A204.1 (cell line): ENCODE measurements around the gene KLRD1.
"Not testable (repeated sequence)": the region's sequence is repeated elsewhere in the genome, so short reads cannot be mapped to it uniquely, and the experiment has no call there.

Source experiments
- FAIRE-seq: peaks from 2 replicates; lab custom pipeline; 2012; peaks lifted over from hg19 to GRCh38; lab: Jason Lieb, UNC

Gene KLRD1

GRCh38 chr12:10369557-10370415 lies 62.1 kb downstream of the KLRD1 start:
- FAIRE-seq: no peak

DNA sequence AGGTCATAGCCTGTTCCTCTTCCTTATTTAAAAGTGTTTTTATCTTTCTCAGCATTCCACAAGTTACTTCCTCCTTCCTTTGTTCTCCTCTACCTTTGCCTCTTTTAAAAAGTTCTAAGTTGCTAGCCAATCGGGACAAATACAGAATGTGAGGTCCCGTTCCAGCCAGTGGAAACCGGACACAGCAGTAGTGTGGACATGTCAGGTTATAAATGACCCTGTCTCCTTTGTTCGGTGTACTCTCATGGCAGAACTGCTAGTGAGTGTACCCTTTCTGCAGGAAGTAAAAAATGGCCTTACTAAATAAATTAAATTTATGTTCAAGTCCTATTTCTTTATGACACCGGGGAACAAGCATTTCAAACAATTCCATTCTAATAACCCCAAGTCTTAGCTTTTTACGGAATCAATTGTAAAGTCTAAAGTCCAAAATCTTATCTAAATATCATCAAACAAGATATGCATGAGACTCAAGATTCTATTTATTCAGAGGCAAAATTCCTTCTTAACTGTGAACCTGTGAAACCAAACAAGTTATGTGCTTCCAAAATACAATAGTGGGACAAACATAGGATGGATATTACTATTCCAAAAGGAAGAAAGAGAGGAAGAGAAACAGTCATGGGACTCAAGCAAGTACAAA lies 64.3 kb downstream of the KLRD1 start:
- not testable (repeated sequence) for FAIRE-seq

DNA sequence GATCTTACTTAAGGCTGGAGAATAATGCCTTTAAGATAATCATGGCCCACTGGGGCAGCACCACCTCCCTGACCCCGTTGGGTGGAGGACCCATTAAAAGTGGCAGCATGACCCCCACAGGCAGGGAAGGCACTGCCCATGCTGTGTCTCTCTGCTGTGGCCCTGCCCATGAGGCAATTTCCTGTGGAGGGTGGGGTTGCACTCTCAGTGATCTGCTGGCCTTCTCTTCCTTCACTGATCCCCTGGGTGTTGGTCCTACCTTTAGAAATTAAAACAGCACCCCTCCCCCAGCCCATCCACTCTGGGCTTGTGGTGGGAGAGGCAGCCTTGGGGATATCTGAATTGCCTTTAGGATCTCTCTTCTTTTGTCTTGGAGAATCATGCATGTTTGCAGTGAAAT lies 64.9 kb downstream of the KLRD1 start:
- FAIRE-seq: no peak

- FAIRE-seq: no peak
These were observed 67.0 kb downstream of the KLRD1 start for GRCh38 chr12:10374624-10375018.

DNA sequence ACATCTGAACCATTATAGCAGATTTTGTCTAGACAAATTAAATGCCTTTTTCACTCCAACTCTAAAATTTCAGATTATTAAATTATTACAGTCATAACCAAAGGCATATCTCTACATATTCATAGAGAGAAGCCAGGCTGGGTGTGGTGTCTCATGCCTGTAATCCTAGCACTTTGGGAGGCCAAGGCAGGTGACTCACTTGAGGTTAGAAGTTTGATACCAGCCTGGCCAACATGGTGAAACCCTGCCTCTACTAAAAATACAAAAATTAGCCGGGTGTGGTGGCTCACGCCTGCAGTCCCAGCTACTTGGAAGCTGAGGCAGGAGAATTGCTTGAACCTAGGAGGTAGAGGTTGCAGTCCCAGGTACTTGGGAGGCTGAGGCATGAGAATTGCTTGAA lies 71.1 kb downstream of the KLRD1 start:
- FAIRE-seq: not testable (repeated sequence)
